HCT116 (cell line): ENCODE results near the gene SDK1. TPM values are rescaled to one million over a fixed set of nuclear protein-coding genes. Genes with fewer than 3 reads are reported as not detected.
"Not testable (repeated sequence)": the region's sequence is repeated elsewhere in the genome, so short reads cannot be mapped to it uniquely, and the experiment has no call there.

ENCODE experiments used
- ATAC-seq: fragments of 200-7000 bp; cut with Tn5 transposase; 2 replicates; pipeline ENCODE4 v1.9.1; 2020; ENCODE audit warnings: mild to moderate bottlenecking, moderate library complexity
- BruUV-seq: library from RNA; stranded (reverse); fragments of 400-500 nt; replicated peaks from 2 replicates; lab custom pipeline; 2021; lab: Mats Ljungman, UMichigan
- CTCF ChIA-PET: fragments of 300-600 bp; sonication (Branson Sonifier 250); formaldehyde crosslinking; loops from one replicate; lab custom pipeline; 2021; ENCODE audit warnings: antibody characterized with exemption; lab: Charles Lee
- POLR2A ChIA-PET: fragments of 300-600, 350-600 bp; sonication (Branson Sonifier 250); formaldehyde crosslinking; loops from one replicate; lab custom pipeline; 2021; ENCODE audit warnings: antibody characterized with exemption; lab: Charles Lee
- RAD21 ChIA-PET, 2 experiments: fragments of 300-600 bp; sonication (Branson Sonifier 250); formaldehyde crosslinking; loops; one replicate each; lab custom pipeline; 2023; ENCODE audit warnings: low total read pairs in 2 of 2; ENCODE audit not compliant: uncharacterized antibody in 2 of 2, unreplicated experiment in 2 of 2, low non-redundant PET in 1 of 2; lab: Charles Lee
- DNase-seq: peaks from one replicate; pipeline ENCODE4 v3.0.0-alpha.2; 2010; ENCODE audit warnings: low read depth, low spot score
- H2AFZ ChIP-seq: fragments of 200-600 bp; shearing (Covaris generic), sonication (generic); 2 replicates; pipeline ENCODE4 v1.6.1; 2017; ENCODE audit warnings: low read depth, mixed run types, mixed read lengths, antibody characterized with exemption, low read length; ENCODE audit not compliant: poor library complexity, severe bottlenecking
- H3K27ac ChIP-seq: 2 replicates; pipeline ENCODE4 v1.5.1; 2012; ENCODE audit warnings: low read depth, low read length
- H3K27me3 ChIP-seq: fragments of 200-600 bp; sonication (generic); 2 replicates; pipeline ENCODE4 v1.6.1; 2016; ENCODE audit warnings: mixed run types, low read length, mixed read lengths; ENCODE audit not compliant: insufficient read depth
- H3K36me3 ChIP-seq, 2 experiments: fragments of 200-500 bp in 1 of 2; fragments of 200-600 bp in 1 of 2; sonication (Bioruptor generic) in 1 of 2; sonication (generic) in 1 of 2; 2 replicates each; pipeline versions ENCODE4 v1.5.1 to v1.6.1; 2014 to 2016; ENCODE audit warnings: low read length in 2 of 2, inconsistent platforms in 1 of 2, mixed read lengths in 1 of 2, mixed run types in 1 of 2; ENCODE audit not compliant: insufficient read depth in 2 of 2, control insufficient read depth in 1 of 2
- H3K4me1 ChIP-seq, 2 experiments: fragments of 200-600 bp in 1 of 2; sonication (generic) in 1 of 2; 2 replicates each; pipeline versions ENCODE4 v1.5.1 to v1.6.1; 2012 to 2017; ENCODE audit warnings: low read length in 2 of 2, inconsistent platforms in 1 of 2, mild to moderate bottlenecking in 1 of 2, mixed read lengths in 1 of 2, mixed run types in 1 of 2, moderate library complexity in 1 of 2; ENCODE audit not compliant: insufficient read depth in 2 of 2, control insufficient read depth in 1 of 2
- H3K4me2 ChIP-seq: fragments of 200-600 bp; sonication (generic); 2 replicates; pipeline ENCODE4 v1.6.1; 2017; ENCODE audit warnings: mixed run types, low read length, mixed read lengths
- H3K4me3 ChIP-seq, 2 experiments: fragments of 200-600 bp in 1 of 2; sonication (generic) in 1 of 2; replicated peaks in 1 of 2; 2 replicates each; pipeline ENCODE4 v1.5.1; 2011 to 2016; ENCODE audit warnings: low read length in 2 of 2, control low read depth in 1 of 2, low read depth in 1 of 2, mild to moderate bottlenecking in 1 of 2, mixed read lengths in 1 of 2, mixed run types in 1 of 2
- H3K79me2 ChIP-seq: fragments of 200-600 bp; sonication (generic); 2 replicates; pipeline ENCODE4 v1.6.1; 2017; ENCODE audit warnings: mild to moderate bottlenecking, mixed run types, low read length, moderate library complexity, mixed read lengths; ENCODE audit not compliant: insufficient read depth
- H3K9ac ChIP-seq: fragments of 200-600 bp; sonication (generic); 2 replicates; pipeline ENCODE4 v1.6.1; 2016; ENCODE audit warnings: low read length, mixed read lengths
- H3K9me2 ChIP-seq: fragments of 200-600 bp; sonication (generic), shearing (Covaris generic); 2 replicates; pipeline ENCODE4 v1.6.1; 2017; ENCODE audit warnings: mixed run types, mild to moderate bottlenecking, moderate library complexity; ENCODE audit not compliant: insufficient read depth
- H3K9me3 ChIP-seq, 2 experiments: fragments of 200-500 bp in 1 of 2; fragments of 200-600 bp in 1 of 2; sonication (Bioruptor generic) in 1 of 2; sonication (generic) in 1 of 2; 2 replicates each; pipeline ENCODE4 v1.6.1; 2014 to 2017; ENCODE audit warnings: low read length in 2 of 2, mixed read lengths in 2 of 2, inconsistent platforms in 1 of 2, low read depth in 1 of 2, mild to moderate bottlenecking in 1 of 2, mixed run types in 1 of 2, moderate library complexity in 1 of 2; ENCODE audit not compliant: control insufficient read depth in 1 of 2, insufficient read depth in 1 of 2
- H4K20me1 ChIP-seq: fragments of 200-600 bp; sonication (generic), shearing (Covaris generic); 2 replicates; pipeline ENCODE4 v1.6.1; 2017; ENCODE audit warnings: mixed run types, mild to moderate bottlenecking, moderate library complexity; ENCODE audit not compliant: insufficient read depth
- POLR2AphosphoS5 ChIP-seq: IDR thresholded peaks from 2 replicates; pipeline ENCODE4 v1.6.1; 2011; ENCODE audit warnings: mild to moderate bottlenecking, low read depth, low read length, moderate library complexity
- REST ChIP-seq: IDR thresholded peaks from 2 replicates; pipeline ENCODE4 v1.6.1; 2012; ENCODE audit warnings: low read depth
- SRF ChIP-seq: IDR thresholded peaks from 2 replicates; pipeline ENCODE4 v1.6.1; 2012; ENCODE audit warnings: low read depth
- TCF7L2 ChIP-seq: IDR thresholded peaks from 2 replicates; pipeline ENCODE4 v1.7.0; 2011; ENCODE audit warnings: borderline replicate concordance, inconsistent platforms; ENCODE audit not compliant: insufficient read depth, insufficient read length; ENCODE audit errors: extremely low read depth
- intact Hi-C: fragments of 100-400 bp; cut with micrococcal nuclease; formaldehyde crosslinking; loops from 2 replicates; pipeline ENCODE4 v1.10.0; 2022
- total RNA-seq: library from RNA; stranded (reverse); gene quantifications from one replicate; pipeline ENCODE4 v1.2.1, GENCODE V29; 2021; ENCODE audit not compliant: unreplicated experiment

Gene SDK1
- total RNA-seq, 1 experiment from 2014 or later: 0.05 TPM

GRCh38 chr7:3937146-3937545, 636.1 kb downstream of the SDK1 start (continued):
- no peak for TF ChIP-seq POLR2AphosphoS5
- no peak for TF ChIP-seq SRF
- no peak for TF ChIP-seq REST
- TF ChIP-seq, all 23 proteins: peak for 0

GRCh38 chr7:3937605-3938004, 636.6 kb downstream of the SDK1 start:
- H3K36me3 ChIP-seq: no peaks in the 10 kb centered on the region
- no TSS peak for BruUV-seq
- H3K4me3 ChIP-seq: no peak overlapping the region
- ATAC-seq (no peak), DNase-seq (no peak)
- H3K79me2 ChIP-seq: no peaks in the 10 kb centered on the region
- no peaks in the 10 kb centered on the region for H4K20me1 ChIP-seq
- CTCF ChIA-PET: no interaction called here
- RAD21 ChIA-PET: no interaction called here
- no peaks in the 10 kb centered on the region for H3K4me1 ChIP-seq
- POLR2A ChIA-PET: no interaction called here
- H2AFZ ChIP-seq: no peak overlapping the region
- intact Hi-C loops: no loop called here
- H3K9ac ChIP-seq: no peak overlapping the region
- no peaks in the 10 kb centered on the region for H3K9me2 ChIP-seq
- H3K4me2 ChIP-seq: no peak overlapping the region
- H3K27me3 ChIP-seq: peaks cover 17% of the 10 kb centered on the region
- no peaks in the 10 kb centered on the region for H3K9me3 ChIP-seq
- TF ChIP-seq TCF7L2: no peak
- H3K27ac ChIP-seq: no peak overlapping the region

- H3K9me3 ChIP-seq, H3K36me3 ChIP-seq, H3K4me1 ChIP-seq, BruUV-seq, H3K79me2 ChIP-seq, H4K20me1 ChIP-seq, H3K27ac ChIP-seq, H3K27me3 ChIP-seq, ATAC-seq, RAD21 ChIA-PET, H3K9me2 ChIP-seq, H2AFZ ChIP-seq, DNase-seq, H3K4me3 ChIP-seq, intact Hi-C loops, POLR2A ChIA-PET, CTCF ChIA-PET, H3K4me2 ChIP-seq, H3K9ac ChIP-seq: not testable (repeated sequence)
These were observed 640.7 kb downstream of the SDK1 start for GRCh38 chr7:3941706-3942105.
